GM12801 (cell line): Measurements from ENCODE around the gene EIF3J.

Experiments used
- CTCF ChIP-seq: IDR thresholded peaks from one replicate; pipeline ENCODE4 v1.5.1; 2011; ENCODE audit warnings: control low read depth; ENCODE audit not compliant: insufficient read length; ENCODE audit errors: extremely low read depth

EIF3J gene

GRCh38 chr15:44591326-44591725 is 54.4 kb downstream of the EIF3J start:
- TF ChIP-seq CTCF: no peak

- no peak for TF ChIP-seq CTCF
Measured at GRCh38 chr15:44593042-44593736, 56.2 kb downstream of the EIF3J start.

GRCh38 chr15:44595246-44595645 is 58.3 kb downstream of the EIF3J start:
- TF ChIP-seq CTCF: no peak

- TF ChIP-seq CTCF: no peak
Measured at GRCh38 chr15:44595656-44596510, 58.9 kb downstream of the EIF3J start.

GRCh38 chr15:44596511-44597010 is 59.6 kb downstream of the EIF3J start:
- no peak for TF ChIP-seq CTCF

- TF ChIP-seq CTCF: no peak
Measured at GRCh38 chr15:44598066-44598465, 61.1 kb downstream of the EIF3J start.

GRCh38 chr15:44598892-44599291 is 61.9 kb downstream of the EIF3J start:
- TF ChIP-seq CTCF: no peak
